Right lobe of liver (tissue), 6 donors: ENCODE results near the gene MYO7B. TPM values are rescaled to one million over a fixed set of nuclear protein-coding genes. Genes with fewer than 3 reads are reported as not detected.

ENCODE experiments used
- ATAC-seq, 4 donors: fragments of 200-7000 bp; cut with Tn5 transposase; one replicate each; pipeline ENCODE4 v1.9.1; 2020; ENCODE audit warnings: mild to moderate bottlenecking in 4 of 4, moderate library complexity in 4 of 4
- DNase-seq, 3 donors: peaks; one replicate each; pipeline ENCODE4 v3.0.0-alpha.2; 2020
- H3K27ac ChIP-seq, 3 donors: fragments of 200-600 bp; one replicate each; pipeline ENCODE4 v1.8.0; 2022
- H3K27me3 ChIP-seq, 2 donors: fragments of 200-600 bp; one replicate each; pipeline ENCODE4 v1.8.0; 2022
- H3K36me3 ChIP-seq, 4 donors: fragments of 200-600 bp; sonication (generic) in 1 of 4; one replicate each; pipeline versions ENCODE4 v1.5.1 to v1.8.0; 2017 to 2022; ENCODE audit warnings: control low read depth in 1 of 4
- H3K4me1 ChIP-seq, 4 donors: fragments of 200-600 bp; sonication (generic) in 1 of 4; one replicate each; pipeline versions ENCODE4 v1.5.1 to v1.8.0; 2017 to 2022; ENCODE audit warnings: control low read depth in 1 of 4
- H3K4me3 ChIP-seq, 3 donors: fragments of 200-600 bp; one replicate each; pipeline ENCODE4 v1.8.0; 2022
- H3K9me3 ChIP-seq, 4 donors: fragments of 200-600 bp; sonication (generic) in 1 of 4; one replicate each; pipeline versions ENCODE4 v1.5.1 to v1.8.0; 2017 to 2022; ENCODE audit warnings: control low read depth in 1 of 4
- CTCF ChIP-seq, 4 donors: fragments of 200-600 bp in 3 of 4; fragments of 450-650 bp in 1 of 4; IDR thresholded peaks; one replicate each; pipeline versions ENCODE4 v1.5.1 to v1.8.0; 2016 to 2022; ENCODE audit warnings: antibody characterized with exemption in 4 of 4, mild to moderate bottlenecking in 2 of 4
- POLR2A ChIP-seq: fragments of 450-650 bp; IDR thresholded peaks from one replicate; pipeline ENCODE4 v1.6.1; 2017; ENCODE audit warnings: antibody characterized with exemption, mild to moderate bottlenecking
- WGBS: methylation state at CpG from one replicate; pipeline ENCODE4 v1.1.6; 2018; ENCODE audit warnings: low coverage, low lambda C conversion rate; ENCODE audit not compliant: insufficient coverage; ENCODE audit errors: missing lambda C conversion rate; 5-methylcytosine and 5-hydroxymethylcytosine counted together
- intact Hi-C, 2 donors: fragments of 100-400 bp; cut with DNase I; formaldehyde crosslinking; loops; one replicate each; pipeline versions ENCODE4 v1.11.2 to v1.14.1; 2022
- total RNA-seq, 6 experiments: library from RNA; depleted of rRNA in 2 of 6; stranded (reverse); fragments of >200 nt in 2 of 6; fragmentation: NEBNext Ultra II Directional in 3 of 6; extraction: Animal tissue kit (Norgen Biotek cat#: 25700) in 3 of 6; gene quantifications; one replicate each; pipeline versions ENCODE4 v1.1.0 to v1.2.4, GENCODE V29; 2016 to 2023
- donor health status: DM: no; HTN: yes; CAD: no.
- donor health status: DM: no; HTN: no; CAD: no.
- donor health status: DM: no; HTN: no; CAD: no.
- donor health status: DM: no; HTN: yes; CAD: no.
- donor health status: DM: no; HTN: yes; CAD: no.

MYO7B gene
- total RNA-seq, 6 experiments from 2014 or later: 0.21 to 2.7 (median 0.37) TPM; not detected in 1

DNA sequence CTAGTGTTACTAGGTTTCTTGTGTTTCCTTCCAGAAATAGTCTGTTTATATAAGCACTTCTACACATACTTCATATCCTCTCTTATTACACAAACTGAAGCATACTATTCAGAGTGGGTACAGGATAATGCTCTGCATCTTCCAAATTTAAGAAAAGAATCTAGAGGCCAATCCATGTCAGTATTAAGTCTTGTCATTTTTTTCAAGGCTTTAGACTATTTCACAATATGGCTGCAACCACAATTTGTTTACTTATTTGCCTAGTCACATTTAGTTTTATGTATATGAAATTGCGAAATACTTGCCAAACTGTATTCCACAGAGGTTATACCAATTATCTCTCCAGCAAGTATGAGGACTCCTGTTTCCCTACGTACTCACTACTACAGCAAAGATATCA is 37.1 kb upstream of the MYO7B start:
- H3K9me3 ChIP-seq: no peaks in the 10 kb centered on the region
- DNase-seq (no peak), ATAC-seq (no peak)
- H3K4me3 ChIP-seq: no peak overlapping the region
- TF ChIP-seq POLR2A (no peak), CTCF (IDR thresholded peaks at IDR 0.05) (no peak)
- H3K36me3 ChIP-seq: peaks cover 0 to 87% (median 32%) of the 10 kb centered on the region in 4 donors
- H3K4me1 ChIP-seq: no peaks in the 10 kb centered on the region
- WGBS: 85% methylated on average over 2 of the region's 2 CpGs
- no peaks in the 10 kb centered on the region for H3K27me3 ChIP-seq
- intact Hi-C loops: no loop called here
- no peak overlapping the region for H3K27ac ChIP-seq

- Histone ChIP-seq H3K9me3 (no peaks in the 10 kb centered on the region), H3K4me3 (no peak overlapping the region), H3K4me1 (peaks cover 0 to 16% (median 3%) of the 10 kb centered on the region in 4 donors), H3K36me3 (peaks cover 8 to 67% (median 29%) of the 10 kb centered on the region in 4 donors), H3K27me3 (no peaks in the 10 kb centered on the region), H3K27ac (no peak overlapping the region)
- 97% methylated on average over 2 of the region's 2 CpGs for WGBS
- DNase-seq (no peak), ATAC-seq (no peak)
- intact Hi-C loops: no loop called here
- TF ChIP-seq CTCF (IDR thresholded peaks at IDR 0.05): no peak
- no peak for TF ChIP-seq POLR2A
Measured at GRCh38 chr2:127503491-127503890, 32.0 kb upstream of the MYO7B start.

- TF ChIP-seq POLR2A (no peak), CTCF (IDR thresholded peaks at IDR 0.05) (no peak)
- H3K36me3 ChIP-seq: peaks cover 8 to 59% (median 26%) of the 10 kb centered on the region in 4 donors
- ATAC-seq: no peak
- H3K4me1 ChIP-seq: peaks cover 0 to 26% (median 6%) of the 10 kb centered on the region in 4 donors
- no peaks in the 10 kb centered on the region for H3K9me3 ChIP-seq
- WGBS: 87% methylated on average over 11 of the region's 11 CpGs
- H3K27me3 ChIP-seq: no peaks in the 10 kb centered on the region
- H3K4me3 ChIP-seq: no peak overlapping the region
- intact Hi-C loops: no loop called here
- H3K27ac ChIP-seq: no peak overlapping the region
- no peak for DNase-seq
Measured at GRCh38 chr2:127504552-127505430, 30.7 kb upstream of the MYO7B start.

GRCh38 chr2:127506510-127506909 is 29.0 kb upstream of the MYO7B start:
- Histone ChIP-seq H3K27ac (no peak overlapping the region), H3K4me1 (peaks cover 0 to 26% (median 6%) of the 10 kb centered on the region in 4 donors), H3K4me3 (no peak overlapping the region), H3K36me3 (peaks cover 8 to 42% (median 24%) of the 10 kb centered on the region in 4 donors), H3K27me3 (no peaks in the 10 kb centered on the region), H3K9me3 (no peaks in the 10 kb centered on the region)
- DNase-seq: no peak
- intact Hi-C loops: no loop called here
- TF ChIP-seq CTCF (IDR thresholded peaks at IDR 0.05) (no peak), POLR2A (no peak)
- no peak for ATAC-seq
- WGBS: 56% methylated on average over 1 of the region's 1 CpG
